D341Med (cell line): ENCODE measurements around the gene ARHGAP24.
"Not testable (repeated sequence)": the region's sequence is repeated elsewhere in the genome, so short reads cannot be mapped to it uniquely, and the experiment has no call there.

Experiments used
- DNase-seq: peaks from one replicate; pipeline ENCODE4 v3.0.0; 2012; ENCODE audit warnings: low spot score

ARHGAP24 gene

GRCh38 chr4:85656759-85657505 lies 182.0 kb downstream of the ARHGAP24 start:
- no peak for DNase-seq

GRCh38 chr4:85658766-85659439 lies 184.0 kb downstream of the ARHGAP24 start:
- no peak for DNase-seq

- no peak for DNase-seq
These were observed 184.8 kb downstream of the ARHGAP24 start for GRCh38 chr4:85659610-85660218.

- DNase-seq, result not testable (repeated sequence)
These were observed 191.7 kb downstream of the ARHGAP24 start for GRCh38 chr4:85666625-85667024.

- no peak for DNase-seq
These were observed 194.3 kb downstream of the ARHGAP24 start for GRCh38 chr4:85669204-85669603.

GRCh38 chr4:85669992-85670548 lies 195.1 kb downstream of the ARHGAP24 start:
- DNase-seq, result no peak

GRCh38 chr4:85671120-85671519 lies 196.2 kb downstream of the ARHGAP24 start:
- no peak for DNase-seq

- no peak for DNase-seq
These were observed 197.2 kb downstream of the ARHGAP24 start for GRCh38 chr4:85672116-85672515.

GRCh38 chr4:85672959-85673358 lies 198.0 kb downstream of the ARHGAP24 start:
- DNase-seq, result no peak

GRCh38 chr4:85673540-85673939 lies 198.6 kb downstream of the ARHGAP24 start:
- no peak for DNase-seq

- no peak for DNase-seq
These were observed 200.4 kb downstream of the ARHGAP24 start for GRCh38 chr4:85675076-85676049.

GRCh38 chr4:85676050-85676425 lies 201.1 kb downstream of the ARHGAP24 start:
- DNase-seq, result no peak

- no peak for DNase-seq
These were observed 202.1 kb downstream of the ARHGAP24 start for GRCh38 chr4:85676850-85677590.

- DNase-seq, result no peak
These were observed 206.3 kb downstream of the ARHGAP24 start for GRCh38 chr4:85681221-85681657.

GRCh38 chr4:85681921-85682320 lies 207.0 kb downstream of the ARHGAP24 start:
- DNase-seq, result no peak

- DNase-seq, result no peak
These were observed 207.4 kb downstream of the ARHGAP24 start for GRCh38 chr4:85682391-85682790.

GRCh38 chr4:85684676-85685075 lies 209.7 kb downstream of the ARHGAP24 start:
- no peak for DNase-seq

- DNase-seq, result no peak
These were observed 211.4 kb downstream of the ARHGAP24 start for GRCh38 chr4:85686398-85686797.

GRCh38 chr4:85688055-85688740 lies 213.2 kb downstream of the ARHGAP24 start:
- DNase-seq, result no peak

GRCh38 chr4:85696661-85697060 lies 221.7 kb downstream of the ARHGAP24 start:
- DNase-seq, result no peak
